Measurements from ENCODE around the gene CDIPT. TPM values are rescaled to one million over a fixed set of nuclear protein-coding genes. Genes with fewer than 3 reads are reported as not detected.

CDIPT gene
- total RNA-seq, 2 donors from 2014 or later = 39.4 to 40.6 TPM

DNA sequence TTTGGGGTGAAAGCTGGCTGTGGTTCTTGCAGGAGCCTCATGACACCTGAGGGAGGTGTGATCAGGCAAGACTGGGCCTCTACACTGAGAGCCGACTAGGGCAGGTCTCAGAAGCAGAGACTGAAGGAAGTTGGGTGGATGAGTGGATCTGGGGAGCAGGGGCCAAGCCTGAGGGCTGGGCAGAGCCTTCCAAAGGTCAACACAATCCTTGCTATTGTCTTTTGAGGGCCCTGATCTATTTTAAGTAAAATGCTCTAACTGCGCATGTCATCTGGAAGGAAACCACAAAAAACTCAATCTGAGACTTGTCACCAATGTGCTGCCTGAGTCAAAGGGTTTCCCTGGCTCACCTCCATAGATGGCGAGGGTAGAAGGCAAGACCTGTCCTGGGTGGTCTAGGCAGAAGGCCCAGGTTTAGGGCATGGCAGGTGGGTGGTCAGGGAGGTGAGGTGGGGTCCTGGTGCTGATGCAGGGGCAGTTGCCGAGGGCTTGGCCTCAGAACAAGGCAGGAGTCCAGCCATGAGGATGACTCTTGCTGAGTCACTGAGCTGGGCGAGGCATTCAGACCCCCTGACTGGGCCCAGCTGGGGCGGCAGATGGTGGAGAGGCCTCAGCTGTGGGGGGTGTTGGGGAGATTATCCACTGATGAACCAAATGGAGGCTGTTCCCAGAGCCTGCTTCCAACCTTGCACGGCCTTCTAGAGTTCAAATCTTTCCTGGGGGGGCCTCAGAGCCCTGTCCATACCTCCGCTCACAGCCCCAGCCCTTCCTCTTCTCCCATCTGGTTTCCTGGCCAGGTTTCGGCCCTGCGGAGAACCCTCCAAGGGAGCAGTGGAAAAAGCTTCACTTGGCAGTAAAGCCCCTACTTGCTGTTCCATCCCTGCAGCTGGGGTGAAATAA, 37.6 kb downstream of the CDIPT start:
- Mint-ChIP-seq H3K27ac (peak overlapping the region; percentile 89 to 98), H3K9me3 (no peaks in the 10 kb centered on the region), H3K36me3 (peaks cover 19 to 24% of the 10 kb centered on the region in 2 donors)
- ATAC-seq (peak; percentile 65 to 68), DNase-seq (ENCODE audit: low spot score in 2 of 2) (peak; percentile 57 to 79)

DNA sequence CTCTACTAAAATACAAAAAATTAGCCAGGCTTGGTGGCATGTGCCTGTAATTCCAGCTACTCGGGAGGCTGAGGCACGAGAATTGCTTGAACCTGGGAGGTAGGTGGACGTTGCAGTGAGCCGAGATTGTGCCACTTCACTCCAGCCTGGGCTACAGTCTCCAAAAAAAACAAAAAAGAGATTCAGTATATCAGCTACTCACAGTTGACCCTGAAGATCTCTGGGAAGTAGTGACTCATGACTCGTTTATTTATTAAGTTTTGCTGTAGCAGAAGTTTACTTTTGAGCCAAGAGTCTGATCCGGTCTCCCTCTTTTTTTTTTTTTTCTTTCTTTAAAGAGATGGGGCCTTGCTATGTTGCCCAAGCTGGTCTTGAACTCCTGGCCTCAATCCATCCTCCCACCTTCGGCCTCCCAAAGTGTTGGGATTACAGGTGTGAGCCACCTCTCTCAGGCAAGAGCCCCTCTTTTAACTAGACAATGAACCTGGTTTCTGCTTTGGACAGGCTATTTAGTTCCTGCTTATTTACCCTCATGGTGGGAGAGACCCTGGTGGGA, 38.4 kb downstream of the CDIPT start:
- H3K27ac Mint-ChIP-seq = peak overlapping the region; percentile 89 to 98
- DNase-seq (ENCODE audit: low spot score in 2 of 2) (no peak), ATAC-seq (no peak)
- H3K9me3 Mint-ChIP-seq = no peaks in the 10 kb centered on the region
- H3K36me3 Mint-ChIP-seq = peaks cover 26 to 29% of the 10 kb centered on the region in 2 donors

DNA sequence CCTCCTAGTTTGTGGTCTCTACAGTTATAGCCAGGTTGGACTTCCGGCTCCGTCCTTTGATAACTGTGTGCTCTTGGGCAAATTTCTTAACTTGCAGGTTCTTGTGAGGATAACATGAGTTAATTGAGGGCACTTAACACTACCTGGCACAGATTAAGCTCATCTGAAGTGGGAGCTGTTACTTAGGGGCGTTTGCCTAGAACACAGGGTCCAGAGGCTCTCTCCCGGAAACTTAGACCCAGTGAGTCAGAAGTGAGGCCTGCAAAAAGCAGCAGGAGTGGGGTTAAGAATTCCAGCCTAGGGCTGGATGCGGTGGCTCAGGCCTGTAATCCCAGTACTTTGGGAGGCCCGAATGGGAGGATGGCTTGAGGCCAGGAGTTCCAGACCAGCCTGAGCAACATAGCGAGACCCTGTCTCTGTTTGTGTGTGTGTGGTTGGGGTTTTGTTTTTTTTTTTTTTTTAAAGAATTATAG, 41.3 kb downstream of the CDIPT start:
- no peak for DNase-seq (ENCODE audit: low spot score in 2 of 2)
- H3K27ac Mint-ChIP-seq = peak overlapping the region; percentile 96 to 97
- H3K9me3 Mint-ChIP-seq = no peaks in the 10 kb centered on the region
- no peak for ATAC-seq
- H3K36me3 Mint-ChIP-seq = peaks cover 52 to 55% of the 10 kb centered on the region in 2 donors

DNA sequence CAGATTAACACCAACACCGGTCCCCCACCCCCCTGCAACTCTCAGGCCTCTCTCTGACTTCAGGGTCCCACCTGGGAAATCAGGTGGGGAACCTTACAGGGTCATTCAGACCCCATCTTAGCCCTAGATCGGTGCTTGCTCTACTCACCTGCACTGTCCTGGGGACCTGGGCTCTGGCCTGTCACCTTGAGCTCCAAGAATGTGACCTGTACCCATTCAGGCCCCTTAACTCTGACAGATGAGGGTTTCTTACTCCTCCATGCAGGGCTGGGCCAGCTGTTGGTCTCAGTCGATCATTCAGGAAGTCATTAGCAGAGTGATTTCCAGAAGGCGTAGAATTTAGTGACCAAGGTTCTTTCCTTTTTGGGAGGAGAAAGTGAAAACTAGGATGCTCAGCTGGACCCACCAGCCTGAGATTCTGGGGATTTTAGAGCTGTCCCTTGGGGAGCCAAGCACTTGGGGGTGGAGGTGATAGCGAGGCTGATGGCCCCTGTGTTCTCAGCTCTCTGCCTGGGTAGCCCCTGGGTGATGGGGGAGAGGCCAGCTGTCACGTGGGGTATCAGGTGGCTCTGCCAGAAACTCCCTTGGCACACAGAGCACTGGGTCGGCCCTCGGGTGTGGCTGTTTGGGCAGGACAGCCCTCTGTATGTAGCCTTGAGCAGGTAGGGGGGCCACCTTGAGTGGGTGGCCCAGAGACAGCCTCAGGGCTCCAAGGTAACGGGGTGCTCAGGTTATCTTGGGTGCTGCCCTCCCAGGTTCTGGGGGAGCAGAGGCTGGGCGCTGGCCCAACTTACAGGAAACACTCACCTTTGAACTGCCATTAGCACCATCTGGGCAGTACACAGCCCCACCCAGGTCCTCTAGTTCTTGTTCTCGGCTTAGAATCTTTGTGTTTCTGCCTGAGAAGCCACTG, 42.0 kb downstream of the CDIPT start:
- Mint-ChIP-seq H3K27ac (peak overlapping the region; percentile 95 to 97), H3K36me3 (peaks cover 55 to 57% of the 10 kb centered on the region in 2 donors), H3K9me3 (no peaks in the 10 kb centered on the region)
- ATAC-seq = peak; percentile 36 to 53
- DNase-seq (ENCODE audit: low spot score in 2 of 2) = peak in 1 of 2 donors; percentile 80

DNA sequence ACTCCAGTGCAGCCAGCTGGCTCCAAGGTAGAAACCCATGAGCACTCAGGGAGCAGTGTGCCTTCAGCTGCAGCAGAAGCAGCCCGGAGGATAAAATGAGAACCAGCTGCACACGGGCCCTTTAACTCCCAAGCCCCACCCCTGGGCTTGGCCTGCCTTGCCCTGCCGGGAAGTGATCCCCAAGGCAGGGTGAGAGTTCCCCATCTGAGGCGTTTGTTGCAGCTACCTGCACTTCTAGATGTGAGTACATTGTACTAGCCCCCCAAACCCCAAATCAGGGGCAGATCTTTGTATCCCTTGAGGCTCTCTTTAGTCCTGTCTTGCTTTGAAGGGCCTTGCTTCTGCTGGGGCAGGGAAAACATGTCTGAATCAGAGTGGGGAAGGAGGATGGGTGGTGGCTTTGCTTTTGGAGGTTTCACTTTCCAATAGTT, 42.7 kb downstream of the CDIPT start, which contains the start of gene MVP:
TSS of gene MVP (plus strand) at position 192 of the 431 bp plus-strand sequence. CDS start 10,088 bp downstream, outside the sequence.
- Mint-ChIP-seq H3K27ac (peak within 1 kb of the TSS; percentile 95 to 97), H3K36me3 (peaks cover 55 to 57% of the 10 kb centered on the region in 2 donors), H3K9me3 (no peaks in the 10 kb centered on the region)
- peak in 1 of 2 donors; percentile 61 for DNase-seq (ENCODE audit: low spot score in 2 of 2)
- ATAC-seq = peak in 1 of 2 donors; percentile 23

DNA sequence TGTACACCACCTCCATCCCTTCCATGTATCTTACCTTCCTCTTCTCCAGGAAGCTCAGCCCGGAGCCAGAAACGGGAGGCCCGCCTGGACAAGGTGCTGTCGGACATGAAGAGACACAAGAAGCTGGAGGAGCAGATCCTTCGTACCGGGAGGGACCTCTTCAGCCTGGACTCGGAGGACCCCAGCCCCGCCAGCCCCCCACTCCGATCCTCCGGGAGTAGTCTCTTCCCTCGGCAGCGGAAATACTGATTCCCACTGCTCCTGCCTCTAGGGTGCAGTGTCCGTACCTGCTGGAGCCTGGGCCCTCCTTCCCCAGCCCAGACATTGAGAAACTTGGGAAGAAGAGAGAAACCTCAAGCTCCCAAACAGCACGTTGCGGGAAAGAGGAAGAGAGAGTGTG, 43.5 kb downstream of the CDIPT start:
- H3K9me3 Mint-ChIP-seq = no peaks in the 10 kb centered on the region
- ATAC-seq = no peak
- peaks cover 55 to 57% of the 10 kb centered on the region in 2 donors for H3K36me3 Mint-ChIP-seq

DNA sequence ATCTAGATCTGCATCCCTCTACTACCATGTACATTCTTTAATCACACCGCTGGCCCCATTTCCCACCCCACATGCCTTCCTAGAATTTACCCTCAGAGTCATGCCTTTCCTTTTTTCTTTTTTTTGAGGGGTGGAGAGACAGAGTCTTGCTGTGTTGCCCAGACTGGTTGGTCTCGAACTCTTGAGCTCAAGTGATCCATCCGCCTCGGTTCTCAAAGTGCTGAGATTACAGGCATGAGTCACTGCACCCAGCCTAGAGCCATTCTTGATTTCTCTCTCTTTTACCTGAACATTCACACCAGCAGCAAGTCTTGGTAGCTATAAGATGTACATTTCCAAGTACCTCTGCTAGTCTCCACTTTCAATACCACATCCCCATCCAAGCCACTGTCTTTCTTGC, 44.9 kb downstream of the CDIPT start:
- Mint-ChIP-seq H3K27ac (peak overlapping the region; percentile 78 to 97), H3K9me3 (no peaks in the 10 kb centered on the region), H3K36me3 (peaks cover 55% of the 10 kb centered on the region in 2 donors)
- ATAC-seq = no peak
- DNase-seq (ENCODE audit: low spot score in 2 of 2) = no peak

More for the DNA sequence above, 43.5 kb downstream of the CDIPT start:
- DNase-seq (ENCODE audit: low spot score in 2 of 2) = no peak
- H3K27ac Mint-ChIP-seq = peak overlapping the region in 1 of 2 donors; percentile 97

DNA sequence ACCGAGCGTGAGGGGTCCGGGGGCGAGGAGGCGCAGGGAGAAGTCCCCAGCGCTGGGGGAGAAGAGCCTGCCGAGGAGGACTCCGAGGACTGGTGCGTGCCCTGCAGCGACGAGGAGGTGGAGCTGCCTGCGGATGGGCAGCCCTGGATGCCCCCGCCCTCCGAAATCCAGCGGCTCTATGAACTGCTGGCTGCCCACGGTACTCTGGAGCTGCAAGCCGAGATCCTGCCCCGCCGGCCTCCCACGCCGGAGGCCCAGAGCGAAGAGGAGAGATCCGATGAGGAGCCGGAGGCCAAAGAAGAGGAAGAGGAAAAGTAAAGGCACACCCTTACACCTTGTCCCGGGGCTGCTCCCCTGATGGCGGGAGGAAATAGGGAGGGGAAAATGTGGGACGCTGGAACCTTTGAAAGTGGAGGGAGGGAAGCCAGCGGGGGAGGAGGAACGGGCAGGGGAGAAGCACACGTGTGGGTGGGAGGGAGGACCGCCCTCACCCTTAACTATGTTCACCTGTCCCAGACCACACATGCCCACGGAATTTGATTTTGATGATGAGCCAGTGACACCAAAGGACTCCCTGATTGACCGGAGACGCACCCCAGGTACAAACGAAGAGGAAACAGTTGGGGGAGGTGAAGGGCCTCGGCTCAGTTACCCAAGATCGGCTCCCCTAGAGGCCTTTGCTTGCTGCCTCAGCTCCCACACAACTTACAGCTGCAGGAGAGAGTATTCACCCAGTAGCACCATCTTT, 46.2 kb downstream of the CDIPT start:
- Mint-ChIP-seq H3K9me3 (no peaks in the 10 kb centered on the region), H3K36me3 (peaks cover 43 to 49% of the 10 kb centered on the region in 2 donors), H3K27ac (peak overlapping the region; percentile 87 to 95)
- peak; percentile 30 to 54 for ATAC-seq
- peak; percentile 74 for DNase-seq (ENCODE audit: low spot score in 2 of 2)

DNA sequence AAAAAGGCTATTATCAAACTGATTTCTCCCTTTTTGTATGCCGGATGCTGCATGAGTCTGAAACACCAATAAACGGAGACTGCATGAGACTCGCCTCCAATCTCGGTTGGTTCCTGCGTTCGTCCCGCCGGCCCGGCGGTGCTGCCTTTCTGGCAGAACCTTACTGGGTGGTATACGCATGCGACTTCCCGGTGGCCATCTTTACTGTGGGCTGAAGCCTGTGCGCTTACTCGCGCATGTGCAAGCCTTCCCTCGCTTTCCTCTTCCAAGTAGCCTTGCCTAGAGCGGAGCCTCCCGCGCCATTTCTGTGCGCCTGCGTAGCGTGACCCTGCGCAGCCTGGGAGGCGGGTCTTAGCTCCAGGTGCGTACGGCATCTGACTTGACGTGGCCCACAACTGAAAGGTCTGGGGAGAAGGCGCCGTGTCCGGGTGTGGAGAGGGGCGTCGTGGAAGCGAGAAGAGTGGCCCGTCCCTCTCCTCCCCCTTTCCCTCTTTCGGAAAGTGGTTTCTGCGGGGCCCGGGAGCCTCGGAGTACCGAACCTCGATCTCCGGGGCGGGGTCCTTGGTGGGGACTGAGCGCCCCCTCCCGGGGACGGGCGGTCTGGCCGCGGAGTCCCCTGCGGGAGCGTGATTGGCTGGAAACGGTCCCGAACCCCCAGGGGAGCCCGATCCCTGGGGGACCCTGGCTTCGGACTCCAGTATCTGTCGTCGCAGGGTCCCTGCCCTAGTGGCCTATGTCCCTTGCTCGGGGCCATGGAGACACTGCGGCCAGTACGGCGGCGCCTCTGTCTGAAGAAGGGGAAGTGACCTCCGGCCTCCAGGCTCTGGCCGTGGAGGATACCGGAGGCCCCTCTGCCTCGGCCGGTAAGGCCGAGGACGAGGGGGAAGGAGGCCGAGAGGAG, 47.0 kb downstream of the CDIPT start, which contains the start of gene PAGR1:
TSS of gene PAGR1 (plus strand) at position 360 of the 901 bp plus-strand sequence. CDS start at position 734, 374 bp downstream.
- peak; percentile 72 to 76 for ATAC-seq

DNA sequence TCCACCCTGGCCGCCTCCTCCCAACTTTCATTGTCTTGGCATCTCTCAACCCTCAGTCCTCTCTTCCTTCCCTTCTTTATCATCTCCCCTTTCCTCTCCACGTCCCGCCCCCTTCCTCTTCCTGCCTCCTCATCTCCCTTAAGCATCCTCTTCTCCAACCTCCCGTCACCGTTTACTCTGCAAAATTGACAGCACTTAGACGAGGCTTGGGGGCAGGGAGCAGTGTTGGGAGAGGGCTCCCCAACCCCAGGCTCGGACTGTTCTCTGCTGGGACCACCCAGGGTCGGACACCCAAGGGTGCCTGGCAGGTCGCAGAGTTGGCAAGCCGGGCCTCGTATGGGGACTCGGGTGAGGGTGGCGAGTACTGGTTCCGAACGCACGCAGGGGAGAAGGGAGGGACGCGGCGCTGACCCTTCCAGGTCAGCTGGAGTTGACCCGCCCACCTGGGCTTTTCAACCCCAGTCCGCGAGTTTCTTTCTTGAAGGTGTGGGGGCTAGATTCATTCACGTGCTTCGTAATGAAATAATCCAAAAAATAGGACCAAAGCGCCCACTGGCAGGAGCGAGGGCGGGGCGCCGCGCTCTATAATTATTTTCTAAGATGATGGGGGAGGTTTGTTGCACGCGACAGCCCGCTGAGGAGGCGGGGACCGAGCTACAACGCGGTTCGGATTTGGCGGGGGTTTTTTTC, 47.8 kb downstream of the CDIPT start:
- DNase-seq (ENCODE audit: low spot score in 2 of 2) = no peak
- no peak for ATAC-seq

More for the DNA sequence above, 47.0 kb downstream of the CDIPT start, which contains the start of gene PAGR1:
- Mint-ChIP-seq H3K9me3 (no peaks in the 10 kb centered on the region), H3K36me3 (peaks cover 39 to 42% of the 10 kb centered on the region in 2 donors), H3K27ac (peak within 1 kb of the TSS; percentile 87 to 99)
- peak; percentile 98 to 99 for DNase-seq (ENCODE audit: low spot score in 2 of 2)

DNA sequence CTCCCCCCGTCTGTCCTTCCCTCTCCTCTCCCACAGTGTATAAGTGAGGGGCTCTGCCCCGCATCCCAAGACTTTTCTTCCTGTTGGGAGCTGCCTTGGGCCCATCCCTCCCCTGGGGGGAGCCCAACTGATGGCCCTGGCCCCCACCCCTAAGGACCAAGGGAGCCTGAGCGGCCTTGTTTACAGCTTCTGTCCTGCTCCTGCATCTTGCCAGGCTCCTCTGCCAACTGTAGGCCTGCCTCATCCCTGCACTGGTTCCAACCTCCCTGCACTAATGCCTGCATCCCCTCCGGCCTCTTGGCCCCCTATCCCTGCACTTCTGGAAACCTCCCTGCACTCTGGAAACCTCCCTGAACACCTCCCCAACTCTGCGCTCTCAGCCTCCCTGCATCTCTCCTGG, 48.4 kb downstream of the CDIPT start:
- Mint-ChIP-seq H3K27ac (peak overlapping the region; percentile 58 to 87), H3K36me3 (peaks cover 33 to 34% of the 10 kb centered on the region in 2 donors), H3K9me3 (no peaks in the 10 kb centered on the region)
- DNase-seq (ENCODE audit: low spot score in 2 of 2) = no peak
- ATAC-seq = no peak

More for the DNA sequence above, 47.8 kb downstream of the CDIPT start:
- Mint-ChIP-seq H3K27ac (peak overlapping the region; percentile 87 to 99), H3K36me3 (peaks cover 33 to 34% of the 10 kb centered on the region in 2 donors), H3K9me3 (no peaks in the 10 kb centered on the region)

DNA sequence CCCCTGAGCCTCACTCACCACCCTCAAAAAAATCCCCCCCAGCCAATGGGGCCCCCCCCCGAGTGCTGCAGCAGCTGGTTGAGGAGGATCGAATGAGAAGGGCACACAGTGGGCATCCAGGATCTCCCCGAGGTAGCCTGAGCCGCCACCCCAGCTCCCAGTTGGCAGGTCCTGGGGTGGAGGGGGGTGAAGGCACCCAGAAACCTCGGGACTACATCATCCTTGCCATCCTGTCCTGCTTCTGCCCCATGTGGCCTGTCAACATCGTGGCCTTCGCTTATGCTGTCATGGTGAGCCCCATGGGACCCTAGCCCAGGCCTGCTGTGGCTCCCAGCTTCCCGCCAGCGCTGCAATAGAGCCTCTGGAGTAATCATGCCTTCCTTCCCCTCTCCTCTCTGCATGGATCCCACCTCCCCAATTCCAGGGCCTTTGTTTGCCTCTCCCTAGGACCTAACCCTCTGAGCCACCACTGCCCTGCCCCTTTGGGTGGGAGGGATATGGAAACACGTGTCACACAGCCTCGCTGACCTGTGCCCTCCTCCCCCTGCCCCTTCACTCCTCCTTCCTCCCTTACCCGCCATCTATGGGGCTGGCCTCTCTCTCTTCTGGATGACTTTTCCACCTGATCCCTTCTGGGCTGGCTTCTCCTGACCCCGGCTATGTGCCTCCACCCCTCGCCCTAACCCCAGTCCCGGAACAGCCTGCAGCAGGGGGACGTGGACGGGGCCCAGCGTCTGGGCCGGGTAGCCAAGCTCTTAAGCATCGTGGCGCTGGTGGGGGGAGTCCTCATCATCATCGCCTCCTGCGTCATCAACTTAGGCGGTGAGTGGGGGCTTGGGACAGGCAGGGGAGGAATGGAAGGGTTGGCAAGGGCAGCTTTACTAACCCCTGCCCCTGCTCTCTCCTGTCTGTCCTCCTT, 49.1 kb downstream of the CDIPT start:
- H3K36me3 Mint-ChIP-seq = peaks cover 29 to 30% of the 10 kb centered on the region in 2 donors
- H3K27ac Mint-ChIP-seq = peak overlapping the region; percentile 50 to 87
- DNase-seq (ENCODE audit: low spot score in 2 of 2) = no peak
- ATAC-seq = no peak
- no peaks in the 10 kb centered on the region for H3K9me3 Mint-ChIP-seq
